NK-92 treated with Interleukin-12 subunit alpha and Interleukin-12 subunit beta, amount 100 ng/mL, for 24 hours (cell line): ENCODE results near the gene ERAP2.
"Not testable (repeated sequence)": the region's sequence is repeated elsewhere in the genome, so short reads cannot be mapped to it uniquely, and the experiment has no call there.

Experiments
- DNase-seq: peaks from one replicate; lab custom pipeline; 2025; lab: John Stamatoyannopoulos, UW

The ERAP2 gene

GRCh38 chr5:96901384-96901783, 25.1 kb downstream of the ERAP2 start:
- DNase-seq = no peak

DNA sequence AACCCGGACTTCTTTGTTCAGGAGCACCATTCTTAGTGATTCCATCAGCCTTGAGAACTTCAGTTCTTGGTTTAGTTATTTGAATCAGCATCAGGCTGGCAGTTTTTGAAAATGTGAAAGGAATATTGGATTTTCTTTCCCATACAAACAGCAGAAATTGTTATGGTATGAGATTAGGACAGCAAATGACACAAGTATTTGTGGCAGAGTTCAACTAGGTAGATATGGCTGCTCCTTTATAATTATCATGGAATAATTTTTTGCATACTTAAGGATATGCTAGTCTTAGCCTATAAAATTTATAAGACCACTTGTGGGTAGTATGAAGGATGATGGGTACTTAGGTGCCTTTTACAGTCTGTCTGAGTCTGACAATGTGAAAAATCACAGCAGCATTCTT, 25.5 kb downstream of the ERAP2 start:
- DNase-seq = no peak

DNA sequence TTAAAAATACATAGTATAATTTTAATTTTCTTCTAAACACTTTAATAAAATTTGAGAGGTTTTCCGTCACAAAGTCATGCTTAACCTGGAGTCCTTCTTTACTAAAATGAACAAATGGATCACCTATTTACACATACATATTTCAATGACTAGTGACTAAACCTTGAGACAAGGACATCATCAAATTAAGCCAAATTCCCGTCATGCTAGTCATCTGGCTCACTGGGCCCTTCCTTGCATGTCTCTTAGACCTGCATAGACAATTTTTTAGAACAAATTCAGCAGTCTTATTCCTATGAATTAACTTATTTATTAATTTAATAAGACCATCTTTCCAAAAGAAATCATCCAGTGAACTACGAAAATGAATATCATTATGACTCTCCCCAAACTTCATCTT, 26.6 kb downstream of the ERAP2 start:
- no peak for DNase-seq

DNA sequence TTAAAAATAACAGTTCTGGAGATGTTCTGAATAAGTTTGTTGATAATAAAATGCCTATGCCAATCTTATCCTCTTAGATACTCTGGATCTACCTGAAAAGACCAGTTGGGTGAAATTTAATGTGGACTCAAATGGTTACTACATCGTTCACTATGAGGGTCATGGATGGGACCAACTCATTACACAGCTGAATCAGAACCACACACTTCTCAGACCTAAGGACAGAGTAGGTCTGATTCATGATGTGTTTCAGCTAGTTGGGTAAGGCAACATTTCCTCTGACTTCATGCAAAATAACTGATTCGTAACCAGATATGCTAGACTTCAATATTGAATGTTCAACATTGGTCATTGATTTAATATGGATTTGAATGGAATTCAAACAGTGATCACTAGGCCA, 27.0 kb downstream of the ERAP2 start:
- no peak for DNase-seq

GRCh38 chr5:96904054-96904931, 28.0 kb downstream of the ERAP2 start:
- DNase-seq = no peak

- DNase-seq = no peak
Measured at GRCh38 chr5:96905864-96906263, 29.6 kb downstream of the ERAP2 start.

DNA sequence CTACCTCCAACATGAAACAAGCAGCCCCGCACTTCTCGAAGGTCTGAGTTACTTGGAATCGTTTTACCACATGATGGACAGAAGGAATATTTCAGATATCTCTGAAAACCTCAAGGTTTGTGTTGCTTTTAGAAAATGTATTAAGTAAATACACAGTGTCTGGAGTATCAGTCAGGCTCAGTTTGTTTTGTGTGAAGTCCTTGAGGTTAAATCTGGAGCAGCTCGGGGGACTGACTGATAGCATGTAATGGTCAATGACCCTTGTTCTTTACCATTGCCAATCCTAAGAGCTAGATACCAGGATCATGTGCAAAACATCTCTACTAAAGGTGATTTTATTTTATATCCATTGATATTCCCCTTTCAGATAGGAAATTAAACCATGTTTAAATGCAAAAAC, 32.7 kb downstream of the ERAP2 start:
- no peak for DNase-seq

DNA sequence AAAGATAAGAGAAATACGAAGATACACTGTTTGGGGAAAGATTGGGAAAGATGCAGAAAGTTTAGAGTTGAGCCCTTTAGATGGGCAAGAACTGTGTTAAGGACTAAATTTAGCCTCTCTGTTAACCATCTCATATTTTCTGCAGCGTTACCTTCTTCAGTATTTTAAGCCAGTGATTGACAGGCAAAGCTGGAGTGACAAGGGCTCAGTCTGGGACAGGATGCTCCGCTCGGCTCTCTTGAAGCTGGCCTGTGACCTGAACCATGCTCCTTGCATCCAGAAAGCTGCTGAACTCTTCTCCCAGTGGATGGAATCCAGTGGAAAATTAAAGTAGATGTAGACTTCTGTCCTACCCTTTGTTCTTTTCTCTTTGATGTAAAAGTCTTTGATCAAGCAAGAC, 33.1 kb downstream of the ERAP2 start:
- DNase-seq = no peak

GRCh38 chr5:96911139-96911538, 34.8 kb downstream of the ERAP2 start:
- DNase-seq = no peak

DNA sequence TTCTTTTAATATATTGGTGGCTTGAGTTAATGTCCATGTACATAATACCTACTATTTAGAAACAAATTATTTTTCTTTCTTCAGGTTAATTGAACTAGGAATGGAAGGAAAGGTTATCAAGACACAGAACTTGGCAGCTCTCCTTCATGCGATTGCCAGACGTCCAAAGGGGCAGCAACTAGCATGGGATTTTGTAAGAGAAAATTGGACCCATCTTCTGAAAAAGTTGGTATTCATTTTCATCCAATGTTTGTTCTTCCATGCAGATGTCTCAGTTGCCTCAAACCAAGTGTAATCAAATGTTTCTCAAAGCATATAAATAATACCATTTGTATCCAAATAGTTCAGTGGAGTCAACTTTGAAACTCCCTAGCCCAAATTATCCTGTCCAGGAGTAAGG, 36.9 kb downstream of the ERAP2 start:
- DNase-seq = no peak

GRCh38 chr5:96919754-96920197, 43.5 kb downstream of the ERAP2 start:
- DNase-seq = peak; percentile 13

- DNase-seq = no peak
Measured at GRCh38 chr5:96920744-96921355, 44.5 kb downstream of the ERAP2 start.

- DNase-seq = no peak
Measured at GRCh38 chr5:96922499-96923244, 46.4 kb downstream of the ERAP2 start.

GRCh38 chr5:96924016-96924443, 47.7 kb downstream of the ERAP2 start:
- no peak for DNase-seq

- DNase-seq = no peak
Measured at GRCh38 chr5:96926276-96926675, 50.0 kb downstream of the ERAP2 start.

GRCh38 chr5:96927008-96927407, 50.7 kb downstream of the ERAP2 start:
- DNase-seq = no peak

GRCh38 chr5:96928931-96929708, 52.8 kb downstream of the ERAP2 start:
- no peak for DNase-seq

DNA sequence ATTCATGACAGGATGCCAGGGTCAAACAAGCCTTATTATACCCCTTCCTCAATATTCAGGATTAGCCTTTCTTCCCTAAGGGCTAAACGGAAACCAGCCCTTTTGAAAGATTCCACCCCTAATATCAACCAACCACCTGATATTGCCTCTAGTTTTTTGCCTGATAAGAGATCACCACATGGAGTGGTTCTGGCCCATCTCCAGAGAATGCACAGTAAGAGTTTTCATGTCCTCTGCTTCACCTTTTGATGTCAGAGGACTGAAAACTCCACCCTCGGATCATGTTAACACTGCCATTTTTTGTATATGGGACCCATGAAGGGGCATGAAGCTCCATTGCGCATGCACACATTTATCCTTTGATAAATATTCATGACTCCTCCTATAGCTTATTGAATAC, 53.8 kb downstream of the ERAP2 start:
- DNase-seq = no peak

DNA sequence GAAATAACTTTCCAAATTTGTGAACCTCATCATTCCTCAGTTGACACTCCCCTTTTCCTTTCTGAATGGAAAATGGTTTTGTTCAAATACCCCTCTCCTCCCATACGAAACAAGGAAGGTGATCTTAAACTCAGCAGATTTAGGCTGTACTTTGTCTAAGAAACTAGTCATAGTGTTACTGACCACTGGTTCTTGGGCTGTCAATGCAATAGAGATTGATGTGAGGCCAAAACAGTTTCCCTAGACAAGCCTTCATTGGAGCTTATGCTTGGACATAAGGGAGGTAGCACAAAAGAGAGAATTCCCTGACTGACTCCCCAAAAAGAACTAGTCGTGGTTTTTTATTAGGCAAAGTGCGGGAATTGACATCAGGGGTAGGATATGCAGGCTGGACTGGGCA, 54.3 kb downstream of the ERAP2 start:
- no peak for DNase-seq

GRCh38 chr5:96931037-96931436, 54.7 kb downstream of the ERAP2 start:
- DNase-seq = not testable (repeated sequence)

DNA sequence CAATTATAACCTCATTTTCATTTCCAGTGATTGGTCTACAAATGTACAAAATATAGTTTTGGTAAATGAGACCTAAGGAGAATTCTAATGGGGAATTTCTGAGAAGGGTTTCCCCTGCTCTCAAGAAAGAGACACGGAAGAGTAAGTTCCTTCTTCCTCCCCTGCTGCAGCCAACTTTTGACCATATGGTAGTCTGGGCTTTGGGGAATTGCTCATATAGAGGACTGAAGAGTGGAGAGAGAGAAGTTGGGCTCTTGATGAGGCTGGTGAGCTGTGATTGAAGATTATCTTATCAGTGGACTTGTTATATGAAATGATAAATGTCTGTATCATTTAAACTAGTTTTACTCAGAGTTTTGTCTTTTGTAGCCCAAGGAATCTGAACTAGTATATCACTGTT, 55.3 kb downstream of the ERAP2 start:
- DNase-seq = no peak

GRCh38 chr5:96932026-96932425, 55.7 kb downstream of the ERAP2 start:
- DNase-seq = no peak
